ENCODE measurements around the gene HSPB6. TPM values are rescaled to one million over a fixed set of nuclear protein-coding genes. Genes with fewer than 3 reads are reported as not detected.

HSPB6 gene
- total RNA-seq, 2 experiments from 2014 or later = 0.53 to 0.93 TPM

DNA sequence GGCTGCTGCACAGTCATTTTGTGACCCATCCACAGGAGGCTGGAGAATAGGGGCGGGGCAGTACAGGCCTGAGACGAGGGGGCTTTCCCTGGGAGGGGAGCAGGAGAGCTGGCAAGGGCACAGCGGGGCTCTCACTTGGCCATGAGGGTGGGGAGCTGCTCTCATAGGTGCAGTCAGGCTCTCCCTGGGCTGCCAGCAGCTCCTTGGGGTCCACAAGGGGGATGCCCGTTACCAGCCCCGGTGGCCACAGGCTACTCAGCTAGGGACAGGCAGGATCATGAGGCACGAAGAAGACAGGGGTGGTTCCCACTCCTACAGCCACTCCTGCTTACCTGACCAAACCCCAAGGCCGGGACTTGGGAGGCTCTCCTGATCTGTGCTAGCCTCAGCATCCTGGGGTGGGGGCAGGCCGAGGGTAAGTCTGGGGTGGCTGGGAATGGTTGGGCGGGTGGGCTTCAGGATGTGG lies 35.0 kb upstream of the HSPB6 start:
- Mint-ChIP-seq H3K27me3 (peaks cover 12% of the 10 kb centered on the region), H3K27ac (no peak overlapping the region), H3K9me3 (ENCODE audit: low read depth) (no peaks in the 10 kb centered on the region), H3K4me1 (no peaks in the 10 kb centered on the region), H3K36me3 (ENCODE audit: low read depth) (no peaks in the 10 kb centered on the region), H3K4me3 (no peak overlapping the region)
- ATAC-seq = no peak
- intact Hi-C loops (cut with DNase I, micrococcal nuclease) = no loop called here
- ChIA-PET POLR2A (no interaction called here), CTCF (no interaction called here)
- no peak for DNase-seq

GRCh38 chr19:35790981-35791813 lies 34.4 kb upstream of the HSPB6 start:
- peak; percentile 45 for DNase-seq
- Mint-ChIP-seq H3K4me1 (no peaks in the 10 kb centered on the region), H3K27ac (no peak overlapping the region), H3K36me3 (ENCODE audit: low read depth) (no peaks in the 10 kb centered on the region), H3K4me3 (no peak overlapping the region), H3K27me3 (peaks cover 7% of the 10 kb centered on the region), H3K9me3 (ENCODE audit: low read depth) (no peaks in the 10 kb centered on the region)
- intact Hi-C loops (cut with DNase I, micrococcal nuclease) = no loop called here
- ATAC-seq = peak; percentile 74
- CTCF ChIA-PET = interaction anchor here (0.7 to 0.9 kb wide), 2 partner anchors 28 to 256 kb away, joined by 3 read pairs; no protein-coding TSS in a partner anchor
- POLR2A ChIA-PET = no interaction called here

- Mint-ChIP-seq H3K27ac (no peak overlapping the region), H3K4me1 (no peaks in the 10 kb centered on the region), H3K4me3 (no peak overlapping the region), H3K9me3 (ENCODE audit: low read depth) (no peaks in the 10 kb centered on the region), H3K27me3 (peaks cover 2% of the 10 kb centered on the region), H3K36me3 (ENCODE audit: low read depth) (no peaks in the 10 kb centered on the region)
- ATAC-seq = no peak
- intact Hi-C loops (cut with DNase I, micrococcal nuclease) = no loop called here
- ChIA-PET CTCF (interaction anchor here (0.7 to 0.9 kb wide), 2 partner anchors 29 to 257 kb away, joined by 3 read pairs; no protein-coding TSS in a partner anchor), POLR2A (interaction anchor here (0.6 kb wide), 1 partner anchor 50 kb away, joined by 3 read pairs; no protein-coding TSS in a partner anchor)
- no peak for DNase-seq
These were observed 33.4 kb upstream of the HSPB6 start for GRCh38 chr19:35789978-35790944.

- Mint-ChIP-seq H3K9me3 (ENCODE audit: low read depth) (no peaks in the 10 kb centered on the region), H3K27ac (no peak overlapping the region), H3K4me1 (no peaks in the 10 kb centered on the region), H3K36me3 (ENCODE audit: low read depth) (no peaks in the 10 kb centered on the region), H3K4me3 (no peak overlapping the region), H3K27me3 (peaks cover 2% of the 10 kb centered on the region)
- no peak for DNase-seq
- ChIA-PET CTCF (interaction anchor here (0.6 kb wide), 1 partner anchor 15 kb away, joined by 4 read pairs; no protein-coding TSS in a partner anchor), POLR2A (interaction anchor here (0.6 kb wide), 1 partner anchor 49 kb away, joined by 3 read pairs; no protein-coding TSS in a partner anchor)
- intact Hi-C loops (cut with DNase I, micrococcal nuclease) = no loop called here
- no peak for ATAC-seq
These were observed 32.6 kb upstream of the HSPB6 start for GRCh38 chr19:35789195-35789977.

DNA sequence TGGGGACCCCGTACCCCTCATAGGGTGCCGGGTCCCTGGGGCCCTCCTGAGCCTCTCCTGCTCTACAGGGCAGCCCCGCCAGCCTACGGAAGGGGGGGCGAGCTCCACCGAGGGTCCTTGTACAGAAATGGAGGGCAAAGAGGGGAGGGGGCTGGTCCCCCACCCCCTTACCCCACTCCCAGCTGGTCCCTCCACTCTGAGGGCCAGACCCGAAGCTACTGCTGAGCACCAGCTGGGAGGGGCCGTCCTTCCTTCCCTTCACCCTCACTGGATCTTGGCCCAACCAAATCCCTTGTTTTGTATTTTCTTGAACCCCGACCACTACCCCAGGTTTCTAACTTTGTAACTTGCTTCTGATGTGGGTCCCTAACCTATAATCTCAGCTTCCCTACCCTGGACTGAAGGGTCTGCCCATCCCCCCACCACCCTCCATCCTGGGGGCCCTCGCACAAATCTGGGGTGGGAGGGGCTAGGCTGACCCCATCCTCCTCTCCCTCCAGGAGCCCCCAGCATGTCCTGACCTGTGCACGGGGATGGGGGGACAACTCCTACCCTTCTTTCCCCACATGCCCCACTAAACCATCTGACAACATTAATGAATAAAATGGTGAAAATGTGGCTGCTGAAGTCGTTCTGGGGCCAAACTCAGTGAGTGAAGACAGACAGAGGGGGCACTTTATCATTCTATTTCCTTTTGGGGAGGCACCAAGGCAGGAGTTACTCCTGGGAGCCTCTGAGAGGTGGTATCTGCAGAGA lies 31.6 kb upstream of the HSPB6 start:
- DNase-seq = no peak
- Mint-ChIP-seq H3K27ac (no peak overlapping the region), H3K9me3 (ENCODE audit: low read depth) (no peaks in the 10 kb centered on the region), H3K4me3 (no peak overlapping the region), H3K4me1 (no peaks in the 10 kb centered on the region), H3K36me3 (ENCODE audit: low read depth) (no peaks in the 10 kb centered on the region), H3K27me3 (no peaks in the 10 kb centered on the region)
- ChIA-PET POLR2A (no interaction called here), CTCF (interaction anchor here (1.0 kb wide), 1 partner anchor 65 kb away, joined by 3 read pairs; no protein-coding TSS in a partner anchor)
- intact Hi-C loops (cut with DNase I, micrococcal nuclease) = no loop called here
- no peak for ATAC-seq

DNA sequence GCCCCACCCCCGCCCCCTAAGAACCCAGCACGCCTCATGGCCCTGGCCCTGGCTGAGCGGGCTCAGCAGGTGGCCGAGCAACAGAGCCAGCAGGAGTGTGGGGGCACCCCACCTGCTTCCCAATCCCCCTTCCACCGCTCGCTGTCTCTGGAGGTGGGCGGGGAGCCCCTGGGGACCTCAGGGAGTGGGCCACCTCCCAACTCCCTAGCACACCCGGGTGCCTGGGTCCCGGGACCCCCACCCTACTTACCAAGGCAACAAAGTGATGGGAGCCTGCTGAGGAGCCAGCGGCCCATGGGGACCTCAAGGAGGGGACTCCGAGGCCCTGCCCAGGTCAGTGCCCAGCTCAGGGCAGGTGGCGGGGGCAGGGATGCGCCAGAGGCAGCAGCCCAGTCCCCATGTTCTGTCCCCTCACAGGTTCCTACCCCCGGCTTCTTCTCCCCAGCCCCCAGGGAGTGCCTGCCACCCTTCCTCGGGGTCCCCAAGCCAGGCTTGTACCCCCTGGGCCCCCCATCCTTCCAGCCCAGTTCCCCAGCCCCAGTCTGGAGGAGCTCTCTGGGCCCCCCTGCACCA lies 30.5 kb upstream of the HSPB6 start:
- intact Hi-C loops (cut with DNase I, micrococcal nuclease) = no loop called here
- POLR2A ChIA-PET = no interaction called here
- no peak overlapping the region for H3K4me3 Mint-ChIP-seq

DNA sequence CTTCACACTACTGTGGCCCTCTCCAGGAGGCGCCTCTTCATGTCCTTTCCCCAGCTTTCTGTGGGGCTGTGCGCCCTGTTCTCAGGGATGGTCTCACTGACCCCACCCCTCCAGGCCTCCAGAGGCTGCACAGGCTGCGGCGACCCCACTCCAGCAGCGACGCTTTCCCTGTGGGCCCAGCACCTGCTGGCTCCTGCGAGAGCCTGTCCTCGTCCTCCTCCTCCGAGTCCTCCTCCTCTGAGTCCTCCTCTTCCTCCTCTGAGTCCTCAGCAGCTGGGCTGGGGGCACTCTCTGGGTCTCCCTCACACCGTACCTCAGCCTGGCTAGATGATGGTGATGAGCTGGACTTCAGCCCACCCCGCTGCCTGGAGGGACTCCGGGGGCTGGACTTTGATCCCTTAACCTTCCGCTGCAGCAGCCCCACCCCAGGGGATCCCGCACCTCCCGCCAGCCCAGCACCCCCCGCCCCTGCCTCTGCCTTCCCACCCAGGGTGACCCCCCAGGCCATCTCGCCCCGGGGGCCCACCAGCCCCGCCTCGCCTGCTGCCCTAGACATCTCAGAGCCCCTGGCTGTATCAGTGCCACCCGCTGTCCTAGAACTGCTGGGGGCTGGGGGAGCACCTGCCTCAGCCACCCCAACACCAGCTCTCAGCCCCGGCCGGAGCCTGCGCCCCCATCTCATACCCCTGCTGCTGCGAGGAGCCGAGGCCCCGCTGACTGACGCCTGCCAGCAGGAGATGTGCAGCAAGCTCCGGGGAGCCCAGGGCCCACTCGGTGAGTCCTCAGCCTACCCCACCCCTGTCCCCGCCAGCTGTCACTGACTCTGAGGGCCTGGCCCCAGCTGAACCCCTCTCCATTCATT lies 29.7 kb upstream of the HSPB6 start:
- intact Hi-C loops (cut with DNase I, micrococcal nuclease) = no loop called here
- Mint-ChIP-seq H3K4me3 (no peak overlapping the region), H3K36me3 (ENCODE audit: low read depth) (no peaks in the 10 kb centered on the region)

More for the DNA sequence above, 30.5 kb upstream of the HSPB6 start:
- CTCF ChIA-PET = interaction anchor here (1.0 kb wide), 1 partner anchor 64 kb away, joined by 3 read pairs; no protein-coding TSS in a partner anchor
- Mint-ChIP-seq H3K9me3 (ENCODE audit: low read depth) (no peaks in the 10 kb centered on the region), H3K36me3 (ENCODE audit: low read depth) (no peaks in the 10 kb centered on the region), H3K27me3 (no peaks in the 10 kb centered on the region), H3K27ac (no peak overlapping the region), H3K4me1 (no peaks in the 10 kb centered on the region)
- ATAC-seq (no peak), DNase-seq (no peak)

GRCh38 chr19:35785339-35785627 lies 28.5 kb upstream of the HSPB6 start:
- no peaks in the 10 kb centered on the region for H3K9me3 Mint-ChIP-seq (ENCODE audit: low read depth)
- intact Hi-C loops (cut with DNase I, micrococcal nuclease) = no loop called here
- DNase-seq = no peak
- ATAC-seq = no peak
- H3K36me3 Mint-ChIP-seq (ENCODE audit: low read depth) = peaks cover 3% of the 10 kb centered on the region
- no peak overlapping the region for H3K27ac Mint-ChIP-seq
- no peaks in the 10 kb centered on the region for H3K4me1 Mint-ChIP-seq
- ChIA-PET POLR2A (no interaction called here), CTCF (no interaction called here)
- H3K4me3 Mint-ChIP-seq = no peak overlapping the region
- H3K27me3 Mint-ChIP-seq = no peaks in the 10 kb centered on the region

More for the DNA sequence above, 29.7 kb upstream of the HSPB6 start:
- ChIA-PET CTCF (no interaction called here), POLR2A (no interaction called here)
- no peak overlapping the region for H3K27ac Mint-ChIP-seq
- DNase-seq (no peak), ATAC-seq (no peak)
- no peaks in the 10 kb centered on the region for H3K4me1 Mint-ChIP-seq
- no peaks in the 10 kb centered on the region for H3K9me3 Mint-ChIP-seq (ENCODE audit: low read depth)
- H3K27me3 Mint-ChIP-seq = no peaks in the 10 kb centered on the region

DNA sequence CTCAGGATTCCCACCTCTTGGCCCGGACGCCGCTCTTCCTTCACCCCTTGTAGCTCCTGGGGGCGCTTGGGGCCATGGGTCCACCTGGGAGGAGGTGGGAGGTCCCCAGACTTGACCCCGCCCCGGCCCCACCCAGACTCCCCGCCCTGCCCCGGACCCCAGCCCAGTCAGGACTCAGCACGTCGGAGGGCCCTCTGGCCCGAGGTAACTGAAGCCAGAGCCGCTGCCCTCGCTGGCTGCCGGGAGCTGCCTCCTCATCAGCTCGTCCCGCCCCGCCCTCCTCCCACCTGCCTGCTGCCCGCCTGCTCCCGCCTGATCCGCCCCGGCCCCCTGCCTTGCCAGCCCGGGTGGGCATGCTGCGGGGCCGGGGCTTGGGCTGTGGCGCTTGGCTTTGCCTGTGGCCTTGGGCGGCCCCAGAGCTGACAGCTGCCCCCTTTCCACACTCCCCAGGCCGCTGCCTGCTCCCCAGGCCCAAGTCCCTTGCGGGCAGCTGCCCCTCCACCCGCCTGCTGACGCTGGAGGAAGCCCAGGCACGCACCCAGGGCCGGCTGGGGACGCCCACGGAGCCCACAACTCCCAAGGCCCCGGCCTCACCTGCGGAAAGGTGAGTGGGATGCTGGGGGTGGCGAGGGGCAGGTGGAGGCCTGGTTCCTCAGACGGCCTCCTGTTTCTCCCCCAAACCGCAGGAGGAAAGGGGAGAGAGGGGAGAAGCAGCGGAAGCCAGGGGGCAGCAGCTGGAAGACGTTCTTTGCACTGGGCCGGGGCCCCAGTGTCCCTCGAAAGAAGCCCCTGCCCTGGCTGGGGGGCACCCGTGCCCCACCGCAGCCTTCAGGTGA lies 27.9 kb upstream of the HSPB6 start:
- no peak overlapping the region for H3K27ac Mint-ChIP-seq
- no peak for DNase-seq
- no peaks in the 10 kb centered on the region for H3K27me3 Mint-ChIP-seq
- POLR2A ChIA-PET = no interaction called here
- ATAC-seq = no peak
- H3K9me3 Mint-ChIP-seq (ENCODE audit: low read depth) = no peaks in the 10 kb centered on the region
- H3K4me3 Mint-ChIP-seq = no peak overlapping the region
- CTCF ChIA-PET = no interaction called here
- H3K4me1 Mint-ChIP-seq = no peaks in the 10 kb centered on the region
- intact Hi-C loops (cut with DNase I, micrococcal nuclease) = no loop called here
- peaks cover 4% of the 10 kb centered on the region for H3K36me3 Mint-ChIP-seq (ENCODE audit: low read depth)

Data from activated CD4-positive, alpha-beta T cell treated with anti-CD3 and anti-CD28 coated beads for 36 hours (primary cell).